Gastrocnemius medialis (tissue), 4 donors: Measurements from ENCODE around the gene ARL14. TPM values are rescaled to one million over a fixed set of nuclear protein-coding genes. Genes with fewer than 3 reads are reported as not detected.

Experiments
- ATAC-seq, 2 donors: fragments of 150-250 bp; one replicate each; pipeline ENCODE4 v1.9.1; 2016
- DNase-seq, 2 donors: peaks; one replicate each; pipeline ENCODE4 v3.0.0-alpha.2; 2019
- H3K27ac ChIP-seq, 4 donors: fragments of 200-600 bp; sonication (generic); 1 replicate in 1 of 4; 2 replicates in 3 of 4; pipeline ENCODE4 v1.5.1; 2016 to 2018; ENCODE audit warnings: mild to moderate bottlenecking in 2 of 4, moderate library complexity in 1 of 4
- H3K27me3 ChIP-seq, 3 donors: fragments of 200-600 bp; sonication (generic) in 2 of 3; 1 replicate in 1 of 3; 2 replicates in 2 of 3; pipeline versions ENCODE4 v1.5.1 to v1.6.0; 2016 to 2019; ENCODE audit warnings: mild to moderate bottlenecking in 1 of 3, moderate library complexity in 1 of 3
- H3K36me3 ChIP-seq, 2 donors: fragments of 200-600 bp; sonication (generic) in 1 of 2; one replicate each; pipeline ENCODE4 v1.5.1; 2017 to 2018
- H3K4me1 ChIP-seq, 2 donors: fragments of 200-600 bp; sonication (generic) in 1 of 2; one replicate each; pipeline ENCODE4 v1.5.1; 2016 to 2017; ENCODE audit warnings: mild to moderate bottlenecking in 2 of 2
- H3K4me3 ChIP-seq, 4 donors: fragments of 200-600 bp; sonication (generic) in 3 of 4; 1 replicate in 1 of 4; 2 replicates in 3 of 4; pipeline ENCODE4 v1.5.1; 2016 to 2019; ENCODE audit warnings: mild to moderate bottlenecking in 2 of 4
- H3K9me3 ChIP-seq, 3 donors: fragments of 200-600 bp; sonication (generic) in 2 of 3; 1 replicate in 1 of 3; 2 replicates in 2 of 3; pipeline ENCODE4 v1.5.1; 2016 to 2019
- CTCF ChIP-seq, 5 experiments: fragments of 450-650 bp in 3 of 5; fragments of 200-600 bp in 2 of 5; sonication (generic) in 2 of 5; IDR thresholded peaks in 4 of 5; conservative IDR thresholded peaks in 1 of 5; 1 replicate in 4 of 5; 2 replicates in 1 of 5; pipeline ENCODE4 v1.5.1; 2016 to 2019; ENCODE audit warnings: antibody characterized with exemption in 5 of 5, mild to moderate bottlenecking in 3 of 5, moderate library complexity in 3 of 5
- POLR2A ChIP-seq, 2 donors: fragments of 450-650 bp; IDR thresholded peaks; one replicate each; pipeline ENCODE4 v1.6.1; 2017; ENCODE audit warnings: antibody characterized with exemption in 2 of 2, mild to moderate bottlenecking in 2 of 2, moderate library complexity in 2 of 2
- in situ Hi-C, 4 donors: fragments of 200-750 bp; cut with MboI; loops; one replicate each; pipeline versions ENCODE4 v1.15.0 to v1.8.0; 2017; ENCODE audit warnings: low sequenced_read_pairs in 4 of 4
- intact Hi-C: fragments of 100-400 bp; cut with DNase I; formaldehyde crosslinking; loops from one replicate; pipeline ENCODE4 v1.15.1; 2023; ENCODE audit warnings: low total_unique reads
- total RNA-seq, 4 donors: library from RNA; depleted of rRNA; stranded (reverse); fragments of >200 nt; gene quantifications; one replicate each; pipeline versions ENCODE4 v1.1.0 to v1.2.3, GENCODE V29; 2016

The ARL14 gene
- total RNA-seq, 4 donors from 2014 or later = not detected

GRCh38 chr3:160695003-160695402, 18.0 kb downstream of the ARL14 start:
- TF ChIP-seq POLR2A (IDR thresholded peaks at IDR 0.05) = no peak
- no peak for TF ChIP-seq CTCF (IDR thresholded peaks at IDR 0.05 in 4 of 5, conservative IDR thresholded peaks at IDR 0.05 in 1 of 5)

GRCh38 chr3:160695915-160696327, 19.0 kb downstream of the ARL14 start:
- DNase-seq (no peak), ATAC-seq (no peak)
- H3K27me3 ChIP-seq = no peaks in the 10 kb centered on the region
- no peak overlapping the region for H3K4me3 ChIP-seq
- intact Hi-C loops = loop anchor here (10.0 kb wide), 1 partner anchor 389 kb away; no protein-coding TSS in a partner anchor
- in situ Hi-C loops = loop anchor here in 2 of 4 donors (25.0 kb wide), 1 partner anchor 716 kb away; no protein-coding TSS in a partner anchor
- H3K4me1 ChIP-seq = peaks cover 10 to 14% of the 10 kb centered on the region in 2 donors
- H3K36me3 ChIP-seq = no peaks in the 10 kb centered on the region
- TF ChIP-seq POLR2A (IDR thresholded peaks at IDR 0.05) (no peak), CTCF (IDR thresholded peaks at IDR 0.05 in 4 of 5, conservative IDR thresholded peaks at IDR 0.05 in 1 of 5) (no peak)
- H3K27ac ChIP-seq = no peak overlapping the region
- no peaks in the 10 kb centered on the region for H3K9me3 ChIP-seq

More at GRCh38 chr3:160695003-160695402, 18.0 kb downstream of the ARL14 start:
- no peak for DNase-seq
- intact Hi-C loops (loop anchor here (10.0 kb wide), 1 partner anchor 390 kb away; no protein-coding TSS in a partner anchor), in situ Hi-C loops (loop anchor here in 2 of 4 donors (25.0 kb wide), 1 partner anchor 717 kb away; no protein-coding TSS in a partner anchor)
- Histone ChIP-seq H3K9me3 (no peaks in the 10 kb centered on the region), H3K4me3 (no peak overlapping the region), H3K27me3 (no peaks in the 10 kb centered on the region), H3K36me3 (no peaks in the 10 kb centered on the region), H3K27ac (no peak overlapping the region), H3K4me1 (peaks cover 10 to 14% of the 10 kb centered on the region in 2 donors)
- no peak for ATAC-seq

GRCh38 chr3:160697637-160698380, 20.8 kb downstream of the ARL14 start:
- no peaks in the 10 kb centered on the region for H3K27me3 ChIP-seq
- no peak overlapping the region for H3K27ac ChIP-seq
- H3K4me1 ChIP-seq = peaks cover 10 to 14% of the 10 kb centered on the region in 2 donors
- no peaks in the 10 kb centered on the region for H3K9me3 ChIP-seq
- peak; percentile 56 to 65 for ATAC-seq
- no peak for TF ChIP-seq POLR2A (IDR thresholded peaks at IDR 0.05)
- TF ChIP-seq CTCF (IDR thresholded peaks at IDR 0.05 in 4 of 5, conservative IDR thresholded peaks at IDR 0.05 in 1 of 5) = no peak
- no peak for DNase-seq
- intact Hi-C loops (loop anchor here (10.0 kb wide), 1 partner anchor 387 kb away; no protein-coding TSS in a partner anchor), in situ Hi-C loops (loop anchor here in 2 of 4 donors (25.0 kb wide), 1 partner anchor 714 kb away; no protein-coding TSS in a partner anchor)
- no peaks in the 10 kb centered on the region for H3K36me3 ChIP-seq
- H3K4me3 ChIP-seq = no peak overlapping the region

GRCh38 chr3:160698599-160699195, 21.7 kb downstream of the ARL14 start:
- DNase-seq (no peak), ATAC-seq (no peak)
- peaks cover 10 to 14% of the 10 kb centered on the region in 2 donors for H3K4me1 ChIP-seq
- H3K4me3 ChIP-seq = no peak overlapping the region
- H3K27me3 ChIP-seq = no peaks in the 10 kb centered on the region
- intact Hi-C loops (loop anchor here (10.0 kb wide), 1 partner anchor 386 kb away; no protein-coding TSS in a partner anchor), in situ Hi-C loops (loop anchor here in 2 of 4 donors (25.0 kb wide), 1 partner anchor 714 kb away; no protein-coding TSS in a partner anchor)
- TF ChIP-seq CTCF (IDR thresholded peaks at IDR 0.05 in 4 of 5, conservative IDR thresholded peaks at IDR 0.05 in 1 of 5) = no peak
- no peaks in the 10 kb centered on the region for H3K9me3 ChIP-seq
- H3K27ac ChIP-seq = no peak overlapping the region
- no peaks in the 10 kb centered on the region for H3K36me3 ChIP-seq
